Kidney epithelial cell (primary cell): ENCODE data around the gene HEXIM2. TPM values are rescaled to one million over a fixed set of nuclear protein-coding genes. Genes with fewer than 3 reads are reported as not detected.
A peak's percentile ranks its signal among the peaks of the same experiment; 100 is the strongest.

ENCODE experiments used
- DNase-seq: peaks from one replicate; pipeline ENCODE4 v3.0.0-alpha.2; 2010; ENCODE audit warnings: low read depth
- H3K27me3 ChIP-seq: 2 replicates; pipeline ENCODE4 v1.6.0; 2011; ENCODE audit warnings: low read length; ENCODE audit not compliant: control insufficient read depth, insufficient read depth
- H3K36me3 ChIP-seq: 2 replicates; pipeline ENCODE4 v1.5.1; 2011; ENCODE audit warnings: low read length; ENCODE audit not compliant: control insufficient read depth, insufficient read depth
- H3K4me3 ChIP-seq: 2 replicates; pipeline ENCODE4 v1.5.1; 2011; ENCODE audit warnings: low read depth, mild to moderate bottlenecking, control low read depth, low read length
- CTCF ChIP-seq: IDR thresholded peaks from 2 replicates; pipeline ENCODE4 v1.5.1; 2011; ENCODE audit warnings: mild to moderate bottlenecking, moderate library complexity, low read length, control low read depth, inconsistent platforms; ENCODE audit not compliant: insufficient read depth, poor library complexity, severe bottlenecking
- total RNA-seq: library from RNA; depleted of rRNA; stranded (reverse); fragments of >200 nt; gene quantifications from 2 replicates; pipeline ENCODE4 v1.2.3, GENCODE V29; 2015

Gene HEXIM2
- total RNA-seq, 1 donor from 2014 or later, result 10.4 TPM

GRCh38 chr17:45149037-45149668 lies 12.5 kb upstream of the HEXIM2 start:
- H3K4me3 ChIP-seq, result peak overlapping the region; percentile 81
- peak; percentile 91 for TF ChIP-seq CTCF
- no peak for DNase-seq
- H3K36me3 ChIP-seq, result no peaks in the 10 kb centered on the region
- no peaks in the 10 kb centered on the region for H3K27me3 ChIP-seq

DNA sequence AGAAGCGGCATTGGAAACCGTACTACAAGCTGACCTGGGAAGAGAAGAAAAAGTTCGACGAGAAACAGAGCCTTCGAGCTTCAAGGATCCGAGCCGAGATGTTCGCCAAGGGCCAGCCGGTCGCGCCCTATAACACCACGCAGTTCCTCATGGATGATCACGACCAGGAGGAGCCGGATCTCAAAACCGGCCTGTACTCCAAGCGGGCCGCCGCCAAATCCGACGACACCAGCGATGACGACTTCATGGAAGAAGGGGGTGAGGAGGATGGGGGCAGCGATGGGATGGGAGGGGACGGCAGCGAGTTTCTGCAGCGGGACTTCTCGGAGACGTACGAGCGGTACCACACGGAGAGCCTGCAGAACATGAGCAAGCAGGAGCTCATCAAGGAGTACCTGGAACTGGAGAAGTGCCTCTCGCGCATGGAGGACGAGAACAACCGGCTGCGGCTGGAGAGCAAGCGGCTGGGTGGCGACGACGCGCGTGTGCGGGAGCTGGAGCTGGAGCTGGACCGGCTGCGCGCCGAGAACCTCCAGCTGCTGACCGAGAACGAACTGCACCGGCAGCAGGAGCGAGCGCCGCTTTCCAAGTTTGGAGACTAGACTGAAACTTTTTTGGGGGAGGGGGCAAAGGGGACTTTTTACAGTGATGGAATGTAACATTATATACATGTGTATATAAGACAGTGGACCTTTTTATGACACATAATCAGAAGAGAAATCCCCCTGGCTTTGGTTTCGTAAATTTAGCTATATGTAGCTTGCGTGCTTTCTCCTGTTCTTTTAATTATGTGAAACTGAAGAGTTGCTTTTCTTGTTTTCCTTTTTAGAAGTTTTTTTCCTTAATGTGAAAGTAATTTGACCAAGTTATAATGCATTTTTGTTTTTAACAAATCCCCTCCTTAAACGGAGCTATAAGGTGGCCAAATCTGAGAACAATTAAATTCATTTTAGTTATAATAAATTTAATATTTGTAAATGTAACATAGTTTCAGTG lies 11.7 kb upstream of the HEXIM2 start:
- TF ChIP-seq CTCF, result no peak
- no peaks in the 10 kb centered on the region for H3K27me3 ChIP-seq
- no peaks in the 10 kb centered on the region for H3K36me3 ChIP-seq
- peak overlapping the region; percentile 81 for H3K4me3 ChIP-seq
- no peak for DNase-seq

DNA sequence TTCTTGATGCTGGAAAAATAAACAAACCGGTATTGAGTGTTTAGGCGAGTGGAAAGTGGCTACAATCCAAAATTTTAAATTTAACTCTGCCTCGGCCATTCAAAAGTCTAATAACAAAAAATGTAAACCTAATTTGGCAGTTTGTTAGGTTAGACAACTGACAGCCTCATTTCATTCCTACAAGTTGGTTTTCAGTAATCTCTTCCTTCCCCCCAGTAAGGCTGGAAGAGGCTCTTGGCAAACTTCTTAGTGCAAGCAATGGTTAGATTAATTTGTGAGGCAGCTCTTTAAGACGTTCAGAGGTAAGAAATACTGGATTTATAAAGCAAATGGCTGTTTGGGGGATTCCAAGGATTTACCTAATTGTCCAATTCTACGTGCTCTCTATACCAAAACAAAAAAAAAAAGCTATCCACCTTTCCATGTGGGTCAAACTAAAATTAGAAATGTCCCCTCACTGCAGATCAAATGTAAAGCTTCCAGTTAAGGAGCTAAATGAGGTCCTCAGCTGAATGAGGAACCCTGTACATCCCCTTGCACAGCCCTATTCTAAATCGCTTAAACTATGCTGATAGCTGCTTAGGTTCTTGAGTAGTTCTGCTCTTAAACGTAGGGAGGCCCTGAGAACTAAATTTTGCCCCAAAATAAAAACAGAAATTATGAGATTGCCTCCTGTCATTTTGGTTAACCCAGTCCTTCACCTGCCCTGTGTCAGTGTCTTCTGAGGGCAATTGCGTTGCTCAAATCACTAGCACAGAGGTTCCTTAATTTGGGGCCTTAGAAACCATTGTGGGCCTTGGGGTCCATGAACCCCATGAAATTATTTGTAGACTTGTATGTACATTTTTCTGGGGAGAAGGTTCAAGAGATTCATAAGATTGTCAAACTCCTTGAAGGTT lies 10.5 kb upstream of the HEXIM2 start:
- H3K4me3 ChIP-seq, result peak overlapping the region; percentile 81
- no peaks in the 10 kb centered on the region for H3K27me3 ChIP-seq
- DNase-seq, result no peak
- H3K36me3 ChIP-seq, result no peaks in the 10 kb centered on the region
- no peak for TF ChIP-seq CTCF

DNA sequence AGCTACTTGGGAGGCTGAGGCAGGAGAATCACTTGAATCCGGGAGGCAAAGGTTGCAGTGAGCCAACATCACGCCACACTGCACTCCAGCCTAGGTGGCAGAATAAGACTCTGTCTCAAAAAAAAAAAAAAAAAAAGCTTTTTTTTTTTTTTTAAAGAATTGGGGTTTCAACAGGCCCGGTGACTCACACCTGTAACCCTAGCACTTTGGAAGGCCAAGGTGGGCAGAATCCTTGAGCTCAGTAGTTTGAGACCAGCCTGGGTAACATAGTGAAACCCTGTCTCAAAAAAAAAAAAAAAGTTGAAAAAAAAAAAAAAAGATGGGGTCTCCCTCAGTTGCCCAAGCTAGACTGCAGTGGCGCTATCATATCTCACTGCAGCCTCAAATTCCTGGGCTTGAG lies 6.6 kb upstream of the HEXIM2 start:
- Histone ChIP-seq H3K36me3 (no peaks in the 10 kb centered on the region), H3K4me3 (no peak overlapping the region), H3K27me3 (no peaks in the 10 kb centered on the region)
- no peak for TF ChIP-seq CTCF
- DNase-seq, result no peak

DNA sequence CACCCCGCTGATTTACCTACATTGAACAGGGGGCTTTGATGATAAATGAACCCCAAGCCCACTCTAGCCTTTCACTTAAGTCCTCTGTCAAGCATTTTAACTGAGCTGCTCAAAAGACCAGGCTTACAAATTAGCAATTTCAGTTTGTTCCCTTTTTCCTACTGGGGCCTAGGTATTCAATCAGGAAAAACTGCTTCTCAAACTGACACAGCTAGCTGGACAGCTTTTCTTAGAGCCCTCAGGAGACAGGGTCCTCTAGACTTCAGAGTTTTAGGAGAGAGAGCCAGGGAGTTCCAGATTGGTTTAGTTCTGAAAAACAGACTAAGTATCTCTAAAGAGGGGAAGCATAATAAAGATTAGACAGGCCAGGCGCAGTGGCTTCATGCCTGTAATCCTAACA lies 6.2 kb upstream of the HEXIM2 start:
- H3K36me3 ChIP-seq, result no peaks in the 10 kb centered on the region
- no peak overlapping the region for H3K4me3 ChIP-seq
- no peaks in the 10 kb centered on the region for H3K27me3 ChIP-seq
- TF ChIP-seq CTCF, result no peak
- DNase-seq, result no peak
